ENCODE measurements around the gene ART5. TPM values are rescaled to one million over a fixed set of nuclear protein-coding genes. Genes with fewer than 3 reads are reported as not detected.

The ART5 gene
- total and polyA plus RNA-seq, 9 of the 15 experiments (the other 6 are each of a cell fraction or from before 2014, with no cell fraction given), result 0.08 to 0.59 (median 0.33) TPM

DNA sequence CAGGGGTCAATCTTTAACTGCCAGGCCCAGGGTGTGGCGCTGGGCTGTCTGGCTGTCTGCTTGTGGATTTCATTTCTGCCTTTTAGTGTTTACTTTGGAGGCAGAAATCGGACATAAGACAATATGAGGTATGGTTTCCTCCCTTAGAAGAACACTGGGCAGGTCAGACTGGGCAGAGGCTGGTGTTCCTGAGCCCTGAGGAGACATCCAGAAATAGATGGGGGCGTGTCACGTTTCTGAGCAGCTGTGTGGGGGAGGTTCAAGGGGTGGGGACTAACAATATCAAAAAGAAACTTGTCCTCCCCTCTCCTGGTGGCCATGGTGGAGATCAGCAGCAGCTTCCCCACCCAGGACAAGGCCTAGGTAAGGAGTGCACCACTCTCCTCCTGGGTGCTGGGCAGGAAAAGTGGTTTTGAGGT is 3.0 kb upstream of the ART5 start, which contains the start of gene ART1:
Gene ART1 (plus strand): TSS at position 312 of the 419 bp plus-strand sequence. CDS start 14,086 bp downstream, outside the sequence.
- H3K4me1 ChIP-seq (replicated peaks in 1 of 2; ENCODE audit: control insufficient read depth in 2 of 2, insufficient read depth in 2 of 2, low read length in 2 of 2), result peaks cover 21 to 29% of the 10 kb centered on the region in 2 experiments; a peak in 4 of 5 replicates
- no peaks in the 10 kb centered on the region for H4K20me1 ChIP-seq (replicated peaks; ENCODE audit: control insufficient read depth, insufficient read depth, low read length)
- H2AFZ ChIP-seq (ENCODE audit: low read depth, low read length), result peak within 1 kb of the TSS; percentile 52; the same call in 1 of the 2 replicates
- no peaks in the 10 kb centered on the region for H3K36me3 ChIP-seq (ENCODE audit: control insufficient read depth, insufficient read depth, low read length)
- H3K27me3 ChIP-seq (ENCODE audit: control insufficient read depth in 2 of 2, insufficient read depth in 2 of 2, low read length in 2 of 2), result peaks cover 0 to 5% of the 10 kb centered on the region in 2 experiments; a peak in 1 of 5 replicates
- ATAC-seq (peak; percentile 57), DNase-seq (ENCODE audit: extremely low read depth in 1 of 4, low spot score in 3 of 4) (peak; percentile 61 to 78 (median 72)), FAIRE-seq (no peak)
- peak within 1 kb of the TSS in 1 of 2 experiments; percentile 42; a peak in 1 of 4 replicates for H3K9ac ChIP-seq (ENCODE audit: insufficient read depth in 1 of 2, low read depth in 2 of 2, low read length in 2 of 2)
- BruUV-seq (replicated peaks), result no TSS peak
- ChIA-PET CTCF (ENCODE audit: low intra/inter-chr PET ratio) (no interaction called here), POLR2A (interaction anchor here (0.5 to 0.6 kb wide), 3 partner anchors 166 to 500 kb away, joined by 3 read pairs; no protein-coding TSS in a partner anchor)
- no peaks in the 10 kb centered on the region for H3K9me1 ChIP-seq (ENCODE audit: control insufficient read depth, insufficient read depth, low read length)
- intact Hi-C loops (cut with micrococcal nuclease) (no loop called here), in situ Hi-C loops (cut with MboI) (loop anchor here (5.0 kb wide), 1 partner anchor 1517 kb away; no protein-coding TSS in a partner anchor)
- H3K27ac ChIP-seq (ENCODE audit: extremely low read depth, low read depth, low read length), result no peak within 1 kb of the TSS
- 14% methylated on average over 4 of the region's 4 CpGs for WGBS (ENCODE audit: insufficient coverage, low coverage, missing lambda C conversion rate)
- no peak within 1 kb of the TSS; the same call in 1 of the 2 replicates for H3K4me2 ChIP-seq (ENCODE audit: insufficient read depth, low read length)
- no peaks in the 10 kb centered on the region for H3K79me2 ChIP-seq (ENCODE audit: control insufficient read depth, insufficient read depth, low read length)
- H3K9me3 ChIP-seq (replicated peaks; ENCODE audit: control insufficient read depth, insufficient read depth, low read depth, low read length), result peaks cover 3% of the 10 kb centered on the region; the same call in 1 of the 2 replicates
- H3K4me3 ChIP-seq, result no peak within 1 kb of the TSS
- TF ChIP-seq POU5F1 (IDR thresholded peaks at IDR 0.05; ENCODE audit: borderline replicate concordance, low read depth, low read length, partially characterized antibody), result no peak
- TF ChIP-seq TGIF2 (CRISPR knock-in tag; IDR thresholded peaks at IDR 0.05), result no peak
- TF ChIP-seq BHLHE40 (IDR thresholded peaks at IDR 0.05; ENCODE audit: low read length), result 0 out of 2 replicates have a peak, but pooled peaks have one; percentile 8
- TF ChIP-seq, protein P1, sequence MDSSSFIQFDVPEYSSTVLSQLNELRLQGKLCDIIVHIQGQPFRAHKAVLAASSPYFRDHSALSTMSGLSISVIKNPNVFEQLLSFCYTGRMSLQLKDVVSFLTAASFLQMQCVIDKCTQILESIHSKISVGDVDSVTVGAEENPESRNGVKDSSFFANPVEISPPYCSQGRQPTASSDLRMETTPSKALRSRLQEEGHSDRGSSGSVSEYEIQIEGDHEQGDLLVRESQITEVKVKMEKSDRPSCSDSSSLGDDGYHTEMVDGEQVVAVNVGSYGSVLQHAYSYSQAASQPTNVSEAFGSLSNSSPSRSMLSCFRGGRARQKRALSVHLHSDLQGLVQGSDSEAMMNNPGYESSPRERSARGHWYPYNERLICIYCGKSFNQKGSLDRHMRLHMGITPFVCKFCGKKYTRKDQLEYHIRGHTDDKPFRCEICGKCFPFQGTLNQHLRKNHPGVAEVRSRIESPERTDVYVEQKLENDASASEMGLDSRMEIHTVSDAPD (CRISPR knock-in tag; IDR thresholded peaks at IDR 0.05), result no peak
- TF ChIP-seq FIP1L1 (IDR thresholded peaks at IDR 0.05; ENCODE audit: low read depth, low read length, poor library complexity, severe bottlenecking), result no peak
- peak; percentile 32 for TF ChIP-seq DACH1 (IDR thresholded peaks at IDR 0.05; ENCODE audit: partially characterized antibody)
- TF ChIP-seq, protein P2, sequence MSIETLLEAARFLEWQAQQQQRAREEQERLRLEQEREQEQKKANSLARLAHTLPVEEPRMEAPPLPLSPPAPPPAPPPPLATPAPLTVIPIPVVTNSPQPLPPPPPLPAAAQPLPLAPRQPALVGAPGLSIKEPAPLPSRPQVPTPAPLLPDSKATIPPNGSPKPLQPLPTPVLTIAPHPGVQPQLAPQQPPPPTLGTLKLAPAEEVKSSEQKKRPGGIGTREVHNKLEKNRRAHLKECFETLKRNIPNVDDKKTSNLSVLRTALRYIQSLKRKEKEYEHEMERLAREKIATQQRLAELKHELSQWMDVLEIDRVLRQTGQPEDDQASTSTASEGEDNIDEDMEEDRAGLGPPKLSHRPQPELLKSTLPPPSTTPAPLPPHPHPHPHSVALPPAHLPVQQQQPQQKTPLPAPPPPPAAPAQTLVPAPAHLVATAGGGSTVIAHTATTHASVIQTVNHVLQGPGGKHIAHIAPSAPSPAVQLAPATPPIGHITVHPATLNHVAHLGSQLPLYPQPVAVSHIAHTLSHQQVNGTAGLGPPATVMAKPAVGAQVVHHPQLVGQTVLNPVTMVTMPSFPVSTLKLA (conservative IDR thresholded peaks at IDR 0.05), result 0 out of 4 replicates have a peak, but pooled peaks of 1 of the 2 experiments have one; percentile 24
- TF ChIP-seq MCM5 (IDR thresholded peaks at IDR 0.05; ENCODE audit: low read depth), result no peak
- no peak for TF ChIP-seq FOXA3 (CRISPR knock-in tag; conservative IDR thresholded peaks at IDR 0.05 in 1 of 2, IDR thresholded peaks at IDR 0.05 in 1 of 2)
- TF ChIP-seq, protein P3, sequence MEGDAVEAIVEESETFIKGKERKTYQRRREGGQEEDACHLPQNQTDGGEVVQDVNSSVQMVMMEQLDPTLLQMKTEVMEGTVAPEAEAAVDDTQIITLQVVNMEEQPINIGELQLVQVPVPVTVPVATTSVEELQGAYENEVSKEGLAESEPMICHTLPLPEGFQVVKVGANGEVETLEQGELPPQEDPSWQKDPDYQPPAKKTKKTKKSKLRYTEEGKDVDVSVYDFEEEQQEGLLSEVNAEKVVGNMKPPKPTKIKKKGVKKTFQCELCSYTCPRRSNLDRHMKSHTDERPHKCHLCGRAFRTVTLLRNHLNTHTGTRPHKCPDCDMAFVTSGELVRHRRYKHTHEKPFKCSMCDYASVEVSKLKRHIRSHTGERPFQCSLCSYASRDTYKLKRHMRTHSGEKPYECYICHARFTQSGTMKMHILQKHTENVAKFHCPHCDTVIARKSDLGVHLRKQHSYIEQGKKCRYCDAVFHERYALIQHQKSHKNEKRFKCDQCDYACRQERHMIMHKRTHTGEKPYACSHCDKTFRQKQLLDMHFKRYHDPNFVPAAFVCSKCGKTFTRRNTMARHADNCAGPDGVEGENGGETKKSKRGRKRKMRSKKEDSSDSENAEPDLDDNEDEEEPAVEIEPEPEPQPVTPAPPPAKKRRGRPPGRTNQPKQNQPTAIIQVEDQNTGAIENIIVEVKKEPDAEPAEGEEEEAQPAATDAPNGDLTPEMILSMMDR (IDR thresholded peaks at IDR 0.05 in 2 of 3, conservative IDR thresholded peaks at IDR 0.05 in 1 of 3; ENCODE audit: insufficient read depth in 2 of 3, low read depth in 1 of 3, low read length in 3 of 3), result peak; percentile 21 to 32 (median 26); a peak in 2 of 6 replicates
- TF ChIP-seq, protein P4, sequence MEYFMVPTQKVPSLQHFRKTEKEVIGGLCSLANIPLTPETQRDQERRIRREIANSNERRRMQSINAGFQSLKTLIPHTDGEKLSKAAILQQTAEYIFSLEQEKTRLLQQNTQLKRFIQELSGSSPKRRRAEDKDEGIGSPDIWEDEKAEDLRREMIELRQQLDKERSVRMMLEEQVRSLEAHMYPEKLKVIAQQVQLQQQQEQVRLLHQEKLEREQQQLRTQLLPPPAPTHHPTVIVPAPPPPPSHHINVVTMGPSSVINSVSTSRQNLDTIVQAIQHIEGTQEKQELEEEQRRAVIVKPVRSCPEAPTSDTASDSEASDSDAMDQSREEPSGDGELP (CRISPR knock-in tag; IDR thresholded peaks at IDR 0.05; ENCODE audit: borderline replicate concordance), result peak; percentile 95
- peak; percentile 33 for TF ChIP-seq EGR1 (conservative IDR thresholded peaks at IDR 0.05)
- TF ChIP-seq KLF13 (tag; IDR thresholded peaks at IDR 0.05; ENCODE audit: borderline replicate concordance, low read depth), result peak; percentile 53; the same call in 1 of the 2 replicates
- peak; percentile 81 for TF ChIP-seq MEF2D (tag; conservative IDR thresholded peaks at IDR 0.05; ENCODE audit: low read depth)
